GM18505 (cell line): ENCODE results near the gene ORC5.

Experiments used
- ATAC-seq: cut with Tn5 transposase; IDR thresholded peaks from one replicate; pipeline ENCODE4 v1.9.1; 2021; ENCODE audit not compliant: unreplicated experiment
- POLR2A ChIP-seq: IDR thresholded peaks from 4 replicates; pipeline ENCODE4 v1.6.1; 2011; ENCODE audit warnings: borderline replicate concordance; ENCODE audit not compliant: insufficient read depth, insufficient read length; ENCODE audit errors: extremely low read depth

The ORC5 gene

DNA sequence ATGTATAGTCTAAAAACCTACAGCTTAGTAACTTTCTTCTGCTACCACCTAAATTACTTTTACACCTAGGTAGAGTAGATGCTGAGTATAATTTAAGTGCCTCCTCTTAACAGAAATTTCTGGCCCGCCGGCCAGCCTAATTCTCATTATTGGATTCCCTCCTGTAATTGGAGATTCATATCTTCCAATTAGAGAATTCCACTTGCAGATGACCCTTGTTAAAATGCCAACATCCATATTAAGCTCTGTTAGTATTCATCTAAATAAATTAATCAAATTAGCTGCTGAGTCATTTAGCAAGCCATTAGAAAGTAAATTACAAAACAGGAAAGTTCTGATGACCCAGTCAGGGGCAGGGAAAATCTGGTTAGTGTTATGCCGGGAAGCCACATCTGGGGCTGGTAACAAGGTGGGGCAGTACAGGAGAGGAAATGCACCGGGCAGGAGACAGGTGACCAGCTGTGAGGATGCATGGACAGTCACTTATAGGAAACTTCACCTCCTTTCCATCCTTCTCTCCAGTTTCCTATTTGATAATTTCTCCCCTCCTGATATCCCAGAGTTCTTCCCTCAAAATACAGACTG lies 82.8 kb downstream of the ORC5 start:
- no peak for ATAC-seq
- no peak for TF ChIP-seq POLR2A

DNA sequence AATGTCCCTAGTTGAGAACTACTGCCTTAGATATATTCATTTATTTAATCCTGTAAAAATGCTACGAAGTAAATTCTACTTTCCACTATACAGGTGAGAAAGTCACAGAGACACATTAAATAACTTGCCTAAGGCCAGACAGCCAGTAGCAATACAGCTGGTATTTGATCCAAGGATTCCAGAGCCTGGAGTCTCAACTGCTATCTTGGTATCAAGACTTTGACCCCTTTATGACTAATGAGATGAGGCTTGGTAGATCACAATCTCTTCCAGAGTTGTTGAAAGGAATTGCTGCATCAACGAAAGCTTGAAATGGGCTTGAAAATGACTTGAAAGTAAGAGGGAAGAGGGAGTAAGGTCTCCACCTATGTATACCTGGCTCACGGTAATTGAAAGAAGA lies 83.3 kb downstream of the ORC5 start:
- no peak for ATAC-seq
- TF ChIP-seq POLR2A, result no peak

DNA sequence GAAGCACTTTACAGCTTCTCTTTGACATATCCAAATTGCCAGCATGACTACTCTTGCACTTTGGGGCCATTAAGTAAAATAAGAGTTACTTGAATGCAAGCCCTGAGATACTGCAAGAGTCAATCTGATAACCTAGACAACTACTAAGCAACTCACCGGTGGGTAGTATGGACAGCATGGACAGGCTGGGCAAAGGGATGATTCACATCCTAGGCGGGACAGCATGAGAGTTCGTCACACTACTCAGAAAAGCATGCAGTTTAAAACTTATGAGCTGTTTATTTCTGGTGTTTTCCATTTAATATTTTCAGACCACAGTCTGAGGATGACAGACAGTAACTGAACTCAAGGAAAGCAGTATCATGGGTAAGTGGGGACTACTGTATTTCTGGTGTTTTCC lies 84.0 kb downstream of the ORC5 start:
- TF ChIP-seq POLR2A, result no peak
- no peak for ATAC-seq

- TF ChIP-seq POLR2A, result no peak
- ATAC-seq, result no peak
Observed at GRCh38 chr7:104113788-104114187, 94.0 kb downstream of the ORC5 start.

DNA sequence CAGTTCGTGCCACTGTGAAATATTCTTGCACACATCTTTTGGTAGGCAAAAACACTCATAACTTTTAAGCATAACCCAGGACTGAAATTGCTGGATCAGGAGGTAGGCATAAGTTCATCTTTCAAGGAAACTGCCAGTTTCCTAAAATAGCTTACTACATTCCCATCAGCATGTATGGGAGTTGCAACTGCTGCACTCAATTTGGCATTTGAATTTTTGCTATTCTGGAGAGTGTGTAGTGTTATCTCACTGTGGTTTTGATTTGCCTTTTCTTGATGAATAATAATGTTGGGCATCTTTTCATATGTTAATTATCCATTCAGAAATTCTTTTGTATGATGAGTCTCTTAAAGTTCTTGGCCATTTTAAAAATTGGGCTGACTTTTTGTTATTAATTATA lies 95.2 kb downstream of the ORC5 start:
- TF ChIP-seq POLR2A, result no peak
- no peak for ATAC-seq

DNA sequence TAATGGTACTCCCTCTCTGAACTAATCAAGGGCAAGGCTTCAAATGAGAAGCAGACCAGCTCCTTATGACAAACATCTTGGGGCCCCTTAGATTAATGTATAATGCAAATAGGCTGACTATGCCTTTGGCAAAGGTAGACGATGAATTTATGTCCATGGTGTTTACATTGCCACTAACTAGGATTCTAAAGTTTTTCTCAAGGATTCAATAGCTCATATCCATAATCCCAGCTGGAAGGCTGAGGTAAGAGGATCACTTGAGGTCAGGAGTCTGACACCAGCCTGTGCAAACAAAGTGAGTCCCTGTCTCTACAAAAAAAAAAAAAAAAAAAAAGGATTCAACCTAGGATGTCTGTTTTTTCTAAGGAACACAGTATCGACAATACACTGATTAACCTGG lies 96.5 kb downstream of the ORC5 start:
- no peak for ATAC-seq
- no peak for TF ChIP-seq POLR2A

DNA sequence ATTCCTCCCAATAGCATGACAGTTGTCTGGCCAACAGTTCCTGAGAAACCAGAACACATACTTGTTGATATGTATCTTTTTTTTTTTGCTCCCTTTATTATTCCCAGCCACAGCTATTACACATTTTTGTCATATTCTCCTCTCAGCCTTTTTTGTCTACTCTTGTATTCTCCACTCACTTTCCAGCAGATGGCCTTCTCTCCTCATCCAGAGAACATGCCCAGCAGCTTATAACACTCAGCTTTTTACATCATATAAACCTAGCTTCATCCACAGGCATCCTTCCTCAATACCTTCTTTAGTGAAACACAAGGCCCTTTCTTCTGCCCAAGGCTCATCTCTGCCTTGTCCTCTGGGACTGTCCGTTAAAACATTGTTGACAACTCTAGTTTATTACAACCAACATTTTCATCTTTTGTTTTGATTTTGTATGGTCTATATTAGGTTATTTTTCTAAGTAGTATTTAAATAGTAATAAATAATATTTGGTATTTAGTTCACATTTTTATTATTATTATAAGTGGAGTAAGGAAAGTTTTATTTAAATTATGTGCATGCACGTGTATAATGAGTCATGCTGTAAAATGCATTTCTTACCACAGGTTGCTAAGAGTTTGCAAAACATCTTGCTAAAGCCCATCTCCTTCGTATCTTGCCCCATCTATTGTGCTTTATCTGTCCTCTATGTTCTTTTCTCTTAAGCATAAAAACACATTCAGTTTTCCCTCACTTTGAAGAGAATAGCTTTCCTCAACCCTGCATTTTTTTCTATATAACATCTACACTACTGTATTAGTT lies 101.5 kb downstream of the ORC5 start:
- no peak for TF ChIP-seq POLR2A
- ATAC-seq, result no peak

GRCh38 chr7:104098890-104099289 lies 108.9 kb downstream of the ORC5 start:
- TF ChIP-seq POLR2A, result no peak
- ATAC-seq, result no peak

DNA sequence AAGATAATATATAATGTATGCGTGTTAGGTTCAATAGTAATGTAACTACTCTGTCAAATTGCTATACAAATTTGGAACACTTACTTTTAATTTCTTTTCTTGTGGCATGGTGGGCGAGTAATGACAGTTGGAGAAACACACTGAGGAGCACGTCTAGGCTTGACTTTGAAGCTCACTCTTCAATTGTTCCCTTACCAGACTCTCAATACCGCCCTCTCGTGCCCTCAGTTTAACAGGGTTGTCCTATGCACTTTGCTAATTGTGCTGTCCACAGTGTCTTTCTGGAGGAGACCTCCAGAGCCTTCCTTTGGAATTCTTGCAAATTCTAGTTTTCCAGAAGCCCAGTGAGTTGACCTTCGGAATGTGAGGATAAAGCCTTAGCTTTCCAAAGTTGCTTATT lies 111.1 kb downstream of the ORC5 start:
- no peak for TF ChIP-seq POLR2A
- no peak for ATAC-seq

GRCh38 chr7:104093127-104093526 lies 114.7 kb downstream of the ORC5 start:
- no peak for TF ChIP-seq POLR2A
- no peak for ATAC-seq

- TF ChIP-seq POLR2A, result no peak
- no peak for ATAC-seq
Observed at GRCh38 chr7:104091242-104091641, 116.6 kb downstream of the ORC5 start.

GRCh38 chr7:104089612-104090011 lies 118.2 kb downstream of the ORC5 start:
- no peak for ATAC-seq
- TF ChIP-seq POLR2A, result no peak

DNA sequence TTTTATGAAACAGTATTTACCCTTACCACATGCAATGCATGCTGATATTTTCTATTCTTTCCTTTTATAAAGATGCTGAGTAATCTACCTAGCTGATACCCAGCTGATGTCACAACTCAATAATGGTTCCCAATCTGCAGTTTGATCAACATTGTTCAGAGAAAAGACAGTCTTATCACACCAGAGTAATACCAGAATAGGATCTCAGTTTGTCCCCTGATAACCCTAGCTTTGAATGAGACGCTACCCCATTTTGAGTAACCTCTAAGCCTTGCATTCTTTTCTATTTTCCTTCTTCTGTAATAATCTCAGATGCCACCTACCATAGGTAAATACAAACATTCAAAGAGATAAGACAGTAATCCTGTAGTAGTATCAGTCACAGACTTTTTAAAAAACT lies 118.8 kb downstream of the ORC5 start:
- ATAC-seq, result no peak
- no peak for TF ChIP-seq POLR2A
